ENCODE measurements around the gene LTK.

- no peak for TF ChIP-seq SP2 (IDR thresholded peaks at IDR 0.05; ENCODE audit: low read length)
- TF ChIP-seq PHF8 (conservative IDR thresholded peaks at IDR 0.05; ENCODE audit: low read depth, low read length), result no peak
- TF ChIP-seq, protein P1, sequence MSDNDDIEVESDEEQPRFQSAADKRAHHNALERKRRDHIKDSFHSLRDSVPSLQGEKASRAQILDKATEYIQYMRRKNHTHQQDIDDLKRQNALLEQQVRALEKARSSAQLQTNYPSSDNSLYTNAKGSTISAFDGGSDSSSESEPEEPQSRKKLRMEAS (IDR thresholded peaks at IDR 0.05), result no peak
Measured at GRCh38 chr15:41482110-41482877, 31.3 kb downstream of the LTK start.

All from H1 (cell line).